ENCODE measurements around the gene HS6ST1.

The HS6ST1 gene

GRCh38 chr2:128300151-128301020, 18.3 kb downstream of the HS6ST1 start:
- no peak for DNase-seq

GRCh38 chr2:128299628-128300027, 19.0 kb downstream of the HS6ST1 start:
- no peak for DNase-seq

GRCh38 chr2:128298846-128299507, 19.7 kb downstream of the HS6ST1 start:
- no peak for DNase-seq

- DNase-seq, result no peak
Observed at GRCh38 chr2:128298286-128298685, 20.4 kb downstream of the HS6ST1 start.

- no peak for DNase-seq
Observed at GRCh38 chr2:128293870-128294455, 24.7 kb downstream of the HS6ST1 start.

GRCh38 chr2:128293426-128293755, 25.3 kb downstream of the HS6ST1 start:
- no peak for DNase-seq

- peak in 5 of 56 donors; percentile 28 to 56 (median 49) for DNase-seq
Observed at GRCh38 chr2:128292599-128293425, 25.9 kb downstream of the HS6ST1 start.

- DNase-seq, result no peak
Observed at GRCh38 chr2:128291844-128292598, 26.6 kb downstream of the HS6ST1 start.

- no peak for DNase-seq
Observed at GRCh38 chr2:128291161-128291843, 27.4 kb downstream of the HS6ST1 start.

- no peak for DNase-seq
Observed at GRCh38 chr2:128290356-128290755, 28.3 kb downstream of the HS6ST1 start.

- no peak for DNase-seq
Observed at GRCh38 chr2:128289439-128289838, 29.2 kb downstream of the HS6ST1 start.

GRCh38 chr2:128288781-128289180, 29.9 kb downstream of the HS6ST1 start:
- DNase-seq, result no peak

- no peak for DNase-seq
Observed at GRCh38 chr2:128287780-128288735, 30.6 kb downstream of the HS6ST1 start.

GRCh38 chr2:128286905-128287779, 31.5 kb downstream of the HS6ST1 start:
- no peak for DNase-seq

GRCh38 chr2:128286011-128286721, 32.5 kb downstream of the HS6ST1 start:
- DNase-seq, result no peak

- no peak for DNase-seq
Observed at GRCh38 chr2:128285329-128285931, 33.2 kb downstream of the HS6ST1 start.

- no peak for DNase-seq
Observed at GRCh38 chr2:128284841-128285240, 33.8 kb downstream of the HS6ST1 start.

All from nucleus accumbens (tissue), 56 donors.